GM12878 (cell line): ENCODE results near the gene SERPINB5.

Source experiments
- CHD2 ChIP-seq: IDR thresholded peaks from 2 replicates; pipeline ENCODE4 v1.6.1; 2011; ENCODE audit warnings: low read depth, low read length, improper control_type of control experiment, borderline replicate concordance
- CTCF ChIP-seq, 3 experiments: IDR thresholded peaks in 2 of 3; conservative IDR thresholded peaks in 1 of 3; 2 replicates each; pipeline ENCODE4 v1.5.1; 2011; ENCODE audit warnings: low read depth in 3 of 3, low read length in 3 of 3, mild to moderate bottlenecking in 3 of 3, control low read depth in 2 of 3, moderate library complexity in 2 of 3, inconsistent platforms in 1 of 3, mixed read lengths in 1 of 3; ENCODE audit not compliant: control insufficient read depth in 2 of 3, insufficient read depth in 1 of 3; ENCODE audit errors: extremely low read depth in 1 of 3
- HDAC6 ChIP-seq: fragments of 200-600 bp; sonication (generic); IDR thresholded peaks from one replicate; pipeline ENCODE4 v1.8.0; 2017; ENCODE audit warnings: antibody characterized with exemption; ENCODE audit not compliant: unreplicated experiment
- HSF1 ChIP-seq: fragments of 150-350 bp; IDR thresholded peaks from 2 replicates; pipeline ENCODE4 v1.6.1; 2014; ENCODE audit warnings: mild to moderate bottlenecking, low read depth, low read length
- IRF5 ChIP-seq: fragments of 450-650 bp; IDR thresholded peaks from 2 replicates; pipeline ENCODE4 v1.6.1; 2017; ENCODE audit warnings: borderline replicate concordance
- JUND ChIP-seq: IDR thresholded peaks from 2 replicates; pipeline ENCODE4 v1.6.1; 2012; ENCODE audit warnings: low read depth, mild to moderate bottlenecking, low read length, improper control_type of control experiment, moderate library complexity
- NR2C2 ChIP-seq: IDR thresholded peaks from 2 replicates; pipeline ENCODE4 v1.6.1; 2011; ENCODE audit warnings: borderline replicate concordance, low read depth; ENCODE audit not compliant: control insufficient read depth, insufficient read length
- POLR2AphosphoS5 ChIP-seq: IDR thresholded peaks from 2 replicates; pipeline ENCODE4 v1.6.1; 2011; ENCODE audit warnings: mild to moderate bottlenecking, low read length, inconsistent platforms
- PRDM15 ChIP-seq: fragments of 450-650 bp; formaldehyde crosslinking; IDR thresholded peaks from 2 replicates; pipeline ENCODE4 v1.4.0; 2020; ENCODE audit warnings: mild to moderate bottlenecking, moderate library complexity
- RCOR1 ChIP-seq: conservative IDR thresholded peaks from 2 replicates; pipeline ENCODE4 v1.6.1; 2012; ENCODE audit warnings: low read depth, low read length, improper control_type of control experiment
- SUZ12 ChIP-seq: fragments of 200-600 bp; sonication (generic); IDR thresholded peaks from one replicate; pipeline ENCODE4 v1.6.1; 2018; ENCODE audit warnings: antibody characterized with exemption, mild to moderate bottlenecking; ENCODE audit not compliant: unreplicated experiment
- TARDBP ChIP-seq: IDR thresholded peaks from 2 replicates; pipeline ENCODE4 v1.6.1; 2016; ENCODE audit warnings: borderline replicate concordance
- USF1 ChIP-seq: IDR thresholded peaks from 2 replicates; pipeline ENCODE4 v1.6.1; 2011; ENCODE audit warnings: borderline replicate concordance, low read depth, mild to moderate bottlenecking, moderate library complexity, mixed read lengths, low read length; ENCODE audit not compliant: insufficient read depth; ENCODE audit errors: extremely low read length
- ZNF274 ChIP-seq: IDR thresholded peaks from one replicate; pipeline ENCODE4 v1.8.0; 2011; ENCODE audit not compliant: insufficient read length, insufficient read depth

GRCh38 chr18:63523660-63524059 is 46.9 kb downstream of the SERPINB5 start:
- TF ChIP-seq CHD2, result no peak
- no peak for TF ChIP-seq RCOR1
- TF ChIP-seq CTCF (IDR thresholded peaks at IDR 0.05 in 2 of 3, conservative IDR thresholded peaks at IDR 0.05 in 1 of 3; ENCODE audit: control insufficient read depth in 2 of 3, extremely low read depth in 1 of 3, insufficient read depth in 1 of 3, low read depth in 3 of 3, low read length in 3 of 3), result no peak
- TF ChIP-seq TARDBP, result no peak
- TF ChIP-seq IRF5, result no peak
- TF ChIP-seq POLR2AphosphoS5, result no peak
- no peak for TF ChIP-seq HDAC6
- no peak for TF ChIP-seq ZNF274
- no peak for TF ChIP-seq PRDM15
- no peak for TF ChIP-seq USF1
- no peak for TF ChIP-seq JUND
- TF ChIP-seq HSF1, result no peak
- no peak for TF ChIP-seq SUZ12
- no peak for TF ChIP-seq NR2C2
